HG03064 (cell line): Measurements from ENCODE around the gene SLC5A12.
A peak's percentile ranks its signal among the peaks of the same experiment; 100 is the strongest.

ENCODE experiments used
- ATAC-seq: cut with Tn5 transposase; IDR thresholded peaks from one replicate; pipeline ENCODE4 v1.9.1; 2021; ENCODE audit warnings: low read depth; ENCODE audit not compliant: unreplicated experiment

Gene SLC5A12, protein sequence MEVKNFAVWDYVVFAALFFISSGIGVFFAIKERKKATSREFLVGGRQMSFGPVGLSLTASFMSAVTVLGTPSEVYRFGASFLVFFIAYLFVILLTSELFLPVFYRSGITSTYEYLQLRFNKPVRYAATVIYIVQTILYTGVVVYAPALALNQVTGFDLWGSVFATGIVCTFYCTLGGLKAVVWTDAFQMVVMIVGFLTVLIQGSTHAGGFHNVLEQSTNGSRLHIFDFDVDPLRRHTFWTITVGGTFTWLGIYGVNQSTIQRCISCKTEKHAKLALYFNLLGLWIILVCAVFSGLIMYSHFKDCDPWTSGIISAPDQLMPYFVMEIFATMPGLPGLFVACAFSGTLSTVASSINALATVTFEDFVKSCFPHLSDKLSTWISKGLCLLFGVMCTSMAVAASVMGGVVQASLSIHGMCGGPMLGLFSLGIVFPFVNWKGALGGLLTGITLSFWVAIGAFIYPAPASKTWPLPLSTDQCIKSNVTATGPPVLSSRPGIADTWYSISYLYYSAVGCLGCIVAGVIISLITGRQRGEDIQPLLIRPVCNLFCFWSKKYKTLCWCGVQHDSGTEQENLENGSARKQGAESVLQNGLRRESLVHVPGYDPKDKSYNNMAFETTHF

GRCh38 chr11:26721948-26722475 is at the start of gene SLC5A12:
TSS of gene SLC5A12 (minus strand) at chr11:26722060. CDS start at chr11:26721714, 346 bp downstream.
- ATAC-seq: no peak

- no peak for ATAC-seq
Measured at GRCh38 chr11:26769027-26769426, 47.2 kb upstream of the SLC5A12 start.

GRCh38 chr11:26767060-26767459 is 45.2 kb upstream of the SLC5A12 start:
- ATAC-seq: no peak

DNA sequence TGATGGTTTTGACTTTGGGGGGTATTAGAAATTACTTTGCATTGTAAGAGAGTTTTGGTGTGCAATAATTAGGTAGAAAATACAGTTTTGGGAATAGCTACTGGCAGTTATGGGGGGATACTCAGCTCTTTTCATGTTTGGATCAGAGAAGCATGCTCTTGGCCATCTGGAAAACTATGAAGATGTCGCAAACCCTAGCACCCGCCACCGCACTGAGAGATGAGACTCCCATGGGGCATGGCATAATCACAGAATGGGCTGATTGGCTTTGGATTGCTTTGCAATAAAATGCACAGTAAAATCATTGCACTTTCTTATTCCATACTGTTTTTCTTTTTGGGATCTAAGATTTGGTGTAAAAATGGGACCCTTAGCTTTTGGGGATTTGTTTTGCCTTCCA is 43.5 kb upstream of the SLC5A12 start:
- no peak for ATAC-seq

DNA sequence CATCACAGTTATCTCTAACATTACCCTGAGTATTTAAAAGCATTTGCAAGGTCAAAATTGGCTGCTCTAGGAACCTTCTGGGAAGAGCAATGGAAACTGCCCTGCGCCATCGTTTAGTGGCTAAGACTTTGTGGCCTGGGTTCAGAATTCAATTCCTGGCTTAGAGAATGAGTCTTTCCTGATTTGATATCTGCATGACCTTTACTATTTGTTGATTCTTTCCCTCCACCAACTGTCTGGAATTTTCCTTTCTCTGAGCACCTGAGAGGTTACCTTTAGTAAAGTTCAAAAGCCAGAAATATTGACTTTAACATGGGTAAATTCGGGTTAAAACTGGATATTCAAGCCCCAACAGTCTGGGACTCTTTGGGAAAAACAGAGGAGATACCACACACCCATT is 43.0 kb upstream of the SLC5A12 start:
- ATAC-seq: no peak

- no peak for ATAC-seq
Measured at GRCh38 chr11:26764315-26764714, 42.5 kb upstream of the SLC5A12 start.

DNA sequence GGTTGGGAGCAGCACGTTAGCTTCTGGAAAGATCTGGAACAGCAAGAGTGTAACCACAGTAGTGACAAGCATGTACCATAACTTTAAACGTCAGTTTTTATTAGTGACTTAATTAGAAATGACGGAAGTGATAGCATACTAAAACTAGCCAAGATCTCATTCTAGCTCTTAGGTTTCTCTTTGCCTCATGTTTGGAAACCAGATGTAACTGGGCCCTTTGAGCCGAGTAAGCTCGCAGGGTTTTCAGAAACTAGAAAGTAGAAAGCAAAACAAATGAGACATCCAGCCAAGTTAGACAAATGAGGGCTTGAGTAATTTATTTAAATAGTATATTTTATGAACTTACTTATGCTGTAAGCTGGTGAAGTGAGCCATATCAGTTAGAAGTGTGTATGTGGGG is 40.2 kb upstream of the SLC5A12 start:
- no peak for ATAC-seq

DNA sequence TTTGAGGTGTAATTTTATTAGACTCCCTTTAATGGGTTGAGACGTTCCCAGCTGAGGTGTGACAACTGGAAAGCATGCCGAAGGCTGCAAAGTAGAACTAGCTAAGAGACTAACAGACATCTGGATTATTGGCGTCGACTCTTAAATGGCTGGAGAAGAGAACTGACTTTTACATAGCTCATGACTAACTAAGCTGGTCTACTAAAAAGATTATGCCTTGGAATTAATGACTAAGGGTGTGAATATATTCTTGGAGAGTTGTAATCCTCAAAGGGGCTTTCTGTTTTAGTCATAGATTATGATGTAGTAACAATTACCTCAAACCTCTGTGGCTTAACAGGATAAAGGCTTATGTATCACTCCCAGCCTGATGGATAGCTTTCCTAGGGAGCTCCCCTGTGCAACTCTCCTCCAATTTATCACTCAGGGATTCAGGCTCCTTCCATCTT is 39.5 kb upstream of the SLC5A12 start:
- no peak for ATAC-seq

DNA sequence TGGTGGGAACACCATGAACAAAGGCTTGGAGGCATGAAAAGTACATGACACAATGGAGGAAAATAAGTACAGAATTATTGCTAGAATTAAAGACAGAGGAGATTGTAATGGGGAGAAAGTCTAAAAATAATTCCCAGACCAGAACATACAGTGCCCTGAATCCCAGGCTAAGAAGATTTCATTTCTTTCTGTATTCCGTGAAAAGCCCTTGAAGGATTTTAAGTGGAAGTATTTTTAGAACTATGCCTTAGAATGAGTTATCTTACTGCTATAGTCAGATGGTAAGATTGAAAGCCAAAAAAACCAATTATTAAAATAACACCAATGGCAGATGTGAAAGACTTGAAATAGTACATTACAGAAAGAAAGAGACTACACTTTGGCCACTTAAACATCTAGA is 36.1 kb upstream of the SLC5A12 start:
- ATAC-seq: no peak

DNA sequence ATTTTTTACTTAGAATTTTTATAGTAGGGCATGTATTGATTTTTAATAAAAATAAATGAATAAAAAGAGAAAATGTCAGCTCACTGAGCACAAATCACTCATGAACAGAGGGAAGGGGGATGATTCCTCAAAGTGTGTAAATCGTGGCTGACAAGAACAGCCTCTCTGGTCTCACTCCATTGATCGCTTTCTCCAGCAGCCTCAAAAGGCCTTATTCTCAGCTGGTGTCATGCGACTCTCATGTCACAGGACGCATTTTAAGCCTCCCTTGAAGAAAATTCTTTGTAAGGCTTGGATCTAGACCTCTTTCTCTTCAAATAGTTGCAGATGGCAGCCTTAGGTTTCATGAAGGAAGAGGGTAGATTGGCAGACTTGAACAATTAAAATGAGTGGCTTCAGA is 33.9 kb upstream of the SLC5A12 start:
- no peak for ATAC-seq

DNA sequence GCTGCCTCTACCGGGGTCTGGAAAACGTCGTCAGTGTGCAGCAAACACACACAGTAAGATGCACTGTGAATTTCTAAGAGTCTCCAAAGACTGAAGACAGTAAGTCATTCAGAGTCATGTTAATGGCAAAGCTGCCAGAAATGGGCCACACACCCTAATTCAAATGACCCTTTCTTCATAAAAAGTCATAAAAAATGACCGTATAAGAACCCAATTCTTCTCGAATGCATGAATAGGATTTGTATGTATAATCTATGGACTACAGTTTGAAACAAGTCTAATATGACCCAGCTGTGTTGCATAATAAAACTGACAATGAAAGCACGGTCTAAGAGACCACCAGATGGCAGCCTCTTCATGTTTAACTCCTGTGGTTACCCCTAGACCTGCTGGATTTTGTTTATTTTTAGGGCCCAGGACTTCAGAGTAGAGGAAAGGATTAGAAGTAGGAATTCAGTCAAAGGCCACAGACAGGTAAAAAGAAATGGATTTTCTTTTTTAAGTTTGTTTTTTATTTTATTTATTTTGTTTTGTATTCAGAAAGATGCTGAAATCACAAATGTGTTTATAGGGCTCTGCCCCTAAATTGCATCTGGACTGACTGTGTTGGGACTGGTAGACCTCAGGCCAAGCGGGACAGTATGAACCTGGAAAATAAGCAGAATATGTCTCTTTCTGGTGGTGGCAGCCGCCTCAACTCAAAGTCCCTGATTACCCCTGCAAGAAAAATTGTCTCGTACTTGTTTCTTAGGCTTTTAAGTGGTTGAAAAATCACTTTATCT is 32.1 kb upstream of the SLC5A12 start:
- peak; percentile 59 for ATAC-seq

GRCh38 chr11:26749927-26750326 is 28.1 kb upstream of the SLC5A12 start:
- ATAC-seq: no peak

- ATAC-seq: no peak
Measured at GRCh38 chr11:26743622-26744021, 21.8 kb upstream of the SLC5A12 start.

- ATAC-seq: no peak
Measured at GRCh38 chr11:26742966-26743365, 21.1 kb upstream of the SLC5A12 start.

DNA sequence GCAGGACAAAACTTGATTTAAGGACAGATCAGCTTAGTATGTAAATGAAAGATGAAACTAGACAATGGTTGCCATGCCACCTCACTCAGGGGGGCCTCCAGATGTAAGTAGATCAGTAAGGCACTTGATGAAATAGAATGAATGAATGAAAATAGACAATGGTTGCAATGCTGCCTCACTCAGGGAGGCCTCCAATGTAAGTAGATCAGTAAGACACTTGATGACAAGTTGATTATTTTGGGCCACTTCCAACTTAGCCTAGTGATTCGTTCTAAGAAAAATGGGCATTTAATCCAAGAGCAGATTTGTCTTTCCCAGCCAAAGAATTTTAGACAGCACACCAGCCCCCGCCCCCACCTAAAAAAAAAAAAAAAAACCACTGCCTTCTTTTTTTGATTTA is 19.2 kb upstream of the SLC5A12 start:
- ATAC-seq: no peak

GRCh38 chr11:26739366-26740073 is 17.7 kb upstream of the SLC5A12 start:
- no peak for ATAC-seq

DNA sequence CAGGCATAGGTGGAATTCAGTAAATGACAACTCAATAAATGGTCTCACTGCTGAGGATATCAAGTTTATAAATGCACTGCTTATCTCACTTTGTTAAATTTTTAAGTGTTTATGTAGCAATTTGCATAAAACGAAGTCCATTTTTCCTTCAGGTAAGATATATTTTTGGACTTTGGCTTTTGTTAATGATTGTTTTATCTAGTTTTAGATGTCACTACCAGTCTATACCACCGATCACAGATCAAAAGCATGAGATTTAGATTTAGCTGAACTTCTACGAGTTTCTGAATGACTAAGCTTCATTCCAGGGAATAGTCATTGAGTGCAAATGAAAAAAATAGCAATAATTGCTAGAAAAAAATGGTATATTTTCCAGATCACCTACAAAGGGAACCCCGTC is 12.8 kb upstream of the SLC5A12 start:
- no peak for ATAC-seq

DNA sequence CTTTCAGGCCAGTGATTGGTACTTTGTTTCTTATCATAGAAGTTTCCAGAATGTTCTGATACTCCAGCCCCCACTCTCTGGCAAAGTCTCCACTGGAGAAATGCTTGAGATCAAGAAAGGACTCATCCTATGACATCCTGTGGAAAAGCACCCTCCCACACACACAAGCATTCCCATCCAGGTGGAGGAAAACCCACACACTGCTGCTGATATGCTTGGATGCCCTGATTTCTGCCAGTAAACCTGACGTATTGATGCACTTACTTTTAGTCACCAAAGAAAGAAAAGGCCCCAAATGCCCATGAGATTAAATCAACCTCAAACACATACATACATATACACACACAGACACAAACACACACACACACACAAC is 9.2 kb upstream of the SLC5A12 start:
- no peak for ATAC-seq

DNA sequence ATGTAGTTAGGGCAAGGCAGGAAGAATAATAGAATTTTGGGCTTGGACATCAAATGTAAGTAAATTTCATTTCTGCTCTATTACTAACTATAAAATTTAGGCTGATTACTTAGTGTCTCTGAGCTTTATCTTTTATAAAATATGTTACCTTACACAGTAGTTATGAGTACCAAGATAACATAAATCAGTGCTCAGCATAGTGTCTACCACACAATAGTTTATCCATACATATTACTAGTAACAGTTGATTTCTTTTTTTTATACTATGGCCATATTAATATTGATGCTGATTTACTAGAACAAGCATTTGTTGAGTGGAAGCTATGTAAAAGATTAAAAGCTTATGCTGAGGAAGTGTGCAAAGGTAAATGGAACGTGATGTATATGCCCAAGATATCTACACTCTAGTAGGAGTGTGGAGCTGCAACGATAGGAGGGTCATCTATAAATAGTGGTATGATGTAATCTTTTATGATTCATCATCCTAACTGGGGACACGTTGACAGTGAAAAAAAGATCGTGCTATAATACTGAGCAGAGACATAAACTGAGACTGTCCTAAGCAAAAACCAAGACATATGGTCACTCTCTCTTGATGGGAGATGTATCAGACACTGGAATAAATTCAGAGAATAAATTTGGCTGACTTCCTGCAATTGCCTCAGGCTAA is 8.7 kb upstream of the SLC5A12 start:
- no peak for ATAC-seq

GRCh38 chr11:26729284-26729683 is 7.4 kb upstream of the SLC5A12 start:
- no peak for ATAC-seq
